GM19043 (cell line): ENCODE results near the gene GTF3C1.
"Not testable (repeated sequence)": the region's sequence is repeated elsewhere in the genome, so short reads cannot be mapped to it uniquely, and the experiment has no call there.

ENCODE experiments used
- ATAC-seq: cut with Tn5 transposase; IDR thresholded peaks from one replicate; pipeline ENCODE4 v1.9.1; 2021; ENCODE audit warnings: low read depth; ENCODE audit not compliant: unreplicated experiment

The GTF3C1 gene

DNA sequence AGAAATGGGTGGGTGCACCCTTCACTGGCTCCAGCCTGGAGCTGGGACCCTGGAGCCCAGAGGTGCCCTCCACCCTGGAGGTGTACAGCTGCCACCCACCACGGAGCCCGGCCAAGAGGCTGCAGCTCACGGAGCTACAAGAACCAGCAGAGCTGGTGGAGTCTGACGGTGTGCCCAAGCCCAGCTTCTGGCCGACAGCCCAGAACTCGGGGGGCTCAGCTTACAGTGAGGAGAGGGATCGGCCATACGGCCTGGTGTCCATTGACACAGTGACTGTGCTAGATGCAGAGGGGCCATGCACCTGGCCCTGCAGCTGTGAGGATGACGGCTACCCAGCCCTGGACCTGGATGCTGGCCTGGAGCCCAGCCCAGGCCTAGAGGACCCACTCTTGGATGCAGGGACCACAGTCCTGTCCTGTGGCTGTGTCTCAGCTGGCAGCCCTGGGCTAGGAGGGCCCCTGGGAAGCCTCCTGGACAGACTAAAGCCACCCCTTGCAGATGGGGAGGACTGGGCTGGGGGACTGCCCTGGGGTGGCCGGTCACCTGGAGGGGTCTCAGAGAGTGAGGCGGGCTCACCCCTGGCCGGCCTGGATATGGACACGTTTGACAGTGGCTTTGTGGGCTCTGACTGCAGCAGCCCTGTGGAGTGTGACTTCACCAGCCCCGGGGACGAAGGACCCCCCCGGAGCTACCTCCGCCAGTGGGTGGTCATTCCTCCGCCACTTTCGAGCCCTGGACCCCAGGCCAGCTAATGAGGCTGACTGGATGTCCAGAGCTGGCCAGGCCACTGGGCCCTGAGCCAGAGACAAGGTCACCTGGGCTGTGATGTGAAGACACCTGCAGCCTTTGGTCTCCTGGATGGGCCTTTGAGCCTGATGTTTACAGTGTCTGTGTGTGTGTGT lies 100.9 kb downstream of the GTF3C1 start:
- no peak for ATAC-seq

DNA sequence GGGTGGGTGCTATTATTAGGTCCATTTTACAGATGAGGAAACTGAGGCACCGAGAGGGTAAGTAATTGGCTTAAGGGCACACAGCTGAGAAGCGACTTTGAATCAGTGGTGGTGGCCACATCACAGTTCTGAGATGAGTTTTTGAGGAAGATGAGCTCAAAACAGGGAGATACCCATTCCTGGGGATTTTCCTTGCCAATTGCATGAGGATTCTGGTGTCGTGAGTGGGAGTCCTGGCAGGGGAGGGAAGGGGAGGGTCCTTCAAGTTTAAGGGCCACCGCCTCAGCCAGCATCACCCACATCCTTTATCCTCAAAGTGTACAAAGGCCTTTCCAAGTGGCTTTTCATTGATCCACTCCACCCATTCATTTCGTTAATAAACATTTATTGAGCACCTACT lies 102.4 kb downstream of the GTF3C1 start:
- ATAC-seq = no peak

DNA sequence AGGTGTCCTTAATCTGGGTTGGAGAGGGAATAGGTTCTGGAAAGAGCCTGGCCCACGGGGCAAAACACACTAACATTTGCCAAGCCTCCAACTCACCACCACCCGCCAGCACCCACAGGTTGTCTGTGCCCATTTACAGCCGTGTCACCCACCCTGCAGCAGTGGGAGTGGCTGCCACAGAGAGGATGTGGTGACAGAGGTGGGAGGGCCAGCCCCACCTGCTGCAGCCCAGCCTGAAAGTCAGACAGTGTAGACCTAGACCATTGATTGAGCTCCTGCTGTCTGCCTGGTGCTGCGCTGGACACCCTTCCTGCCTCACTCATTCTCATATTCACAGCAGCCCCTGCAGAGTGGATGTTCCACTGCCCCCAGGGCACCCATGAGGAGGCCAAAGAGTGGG lies 103.0 kb downstream of the GTF3C1 start:
- ATAC-seq = no peak

DNA sequence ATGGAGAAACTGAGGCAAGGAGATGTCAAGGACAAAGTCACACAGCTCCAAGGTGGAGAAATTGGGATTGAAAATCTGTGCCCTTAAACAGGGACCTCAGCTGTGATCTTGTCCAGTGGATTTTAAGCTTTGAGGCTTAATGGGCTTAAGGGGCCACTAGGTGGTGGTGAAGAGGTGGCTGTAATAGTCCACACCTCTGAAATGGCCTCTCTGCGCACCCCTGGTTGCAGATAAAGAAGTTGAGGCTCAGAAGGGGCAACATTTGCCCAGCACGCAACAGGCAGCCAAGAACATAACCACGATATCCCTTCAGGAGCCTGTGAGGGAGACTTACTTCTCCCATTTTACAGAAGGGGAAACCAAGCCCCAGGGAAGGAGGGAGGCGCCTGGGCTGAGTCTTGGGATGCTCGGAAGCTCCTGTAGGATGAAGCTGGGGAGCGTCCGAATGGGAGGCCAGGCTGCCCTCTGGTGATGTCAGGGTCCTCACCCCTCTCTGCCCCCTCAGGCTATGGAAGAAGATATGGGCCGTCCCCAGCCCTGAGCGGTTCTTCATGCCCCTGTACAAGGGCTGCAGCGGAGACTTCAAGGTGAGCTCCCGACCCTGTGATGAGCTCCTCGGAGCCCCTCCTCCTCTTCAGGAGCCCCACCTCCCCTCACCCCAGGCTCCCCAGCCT lies 104.1 kb downstream of the GTF3C1 start:
- ATAC-seq = no peak

DNA sequence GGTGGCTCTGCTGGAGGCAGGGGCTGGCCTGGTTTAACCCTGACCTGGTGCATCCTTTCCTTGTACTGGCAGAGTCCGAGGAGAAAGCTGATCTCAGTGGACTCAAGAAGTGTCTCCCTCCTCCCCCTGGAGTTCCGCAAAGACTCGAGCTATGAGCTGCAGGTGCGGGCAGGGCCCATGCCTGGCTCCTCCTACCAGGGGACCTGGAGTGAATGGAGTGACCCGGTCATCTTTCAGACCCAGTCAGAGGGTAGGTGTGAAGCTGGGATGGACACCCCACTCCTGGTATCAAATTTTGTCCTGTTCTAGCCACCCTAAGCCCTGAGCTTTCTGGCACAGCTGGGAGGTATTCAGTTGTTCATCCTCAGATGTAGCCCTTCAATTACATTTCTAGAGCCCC lies 105.2 kb downstream of the GTF3C1 start:
- no peak for ATAC-seq

DNA sequence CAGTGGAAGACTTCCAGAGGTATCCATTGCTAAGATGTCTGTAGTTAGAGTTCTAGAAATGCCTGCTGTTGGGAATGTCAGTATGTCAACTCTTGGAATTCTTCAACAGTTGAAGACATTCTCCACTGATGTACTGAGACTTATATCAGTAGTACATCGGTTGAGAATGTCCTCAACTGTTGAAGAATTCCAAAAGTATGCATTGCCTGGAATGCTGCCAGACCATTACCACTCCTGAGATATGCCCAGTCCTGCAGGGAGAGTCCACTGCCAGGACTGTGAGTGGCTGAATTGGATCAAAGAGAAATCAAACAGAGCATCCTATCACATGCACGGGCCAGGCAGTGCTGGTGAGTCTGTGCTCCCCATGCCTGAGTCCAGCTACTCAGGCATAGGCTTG lies 105.7 kb downstream of the GTF3C1 start:
- ATAC-seq = no peak

DNA sequence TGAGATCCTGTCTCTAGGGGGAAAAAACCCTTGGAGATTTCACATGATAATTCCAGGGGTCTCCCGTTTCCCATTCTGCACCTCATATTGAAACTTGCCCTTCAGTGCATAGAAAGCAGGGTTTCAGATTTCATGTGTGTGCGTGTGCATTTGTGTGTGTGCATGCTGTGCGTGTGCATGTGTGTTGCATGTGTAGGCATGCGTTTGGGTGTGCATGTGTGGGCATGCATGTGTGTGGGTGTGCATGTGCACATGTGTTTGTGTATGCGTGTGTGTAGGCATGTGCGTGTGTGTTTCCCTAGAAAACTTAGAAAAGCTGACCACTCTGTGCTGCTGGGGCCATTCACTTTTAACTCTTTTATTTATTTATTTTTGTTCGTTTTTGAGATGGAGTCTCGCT lies 107.7 kb downstream of the GTF3C1 start:
- ATAC-seq = no peak

DNA sequence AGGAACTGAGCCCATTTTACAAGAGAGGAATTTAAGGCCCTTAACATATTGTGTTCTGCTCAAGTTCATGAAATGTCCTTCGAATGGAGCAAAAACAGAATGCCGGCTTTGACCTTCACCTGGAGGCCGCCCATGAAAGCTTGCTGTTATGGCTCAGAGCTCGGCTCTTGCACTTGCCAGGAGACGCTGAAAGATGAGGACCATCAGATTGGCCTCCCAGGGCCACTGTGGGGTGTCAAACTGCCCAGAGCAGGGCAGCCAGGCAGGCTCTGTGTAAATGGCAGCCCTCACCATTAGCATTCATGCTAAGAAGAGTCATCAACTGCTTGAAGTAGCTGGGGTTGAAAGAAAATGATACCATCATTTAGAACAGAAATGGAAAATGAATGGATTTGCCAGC lies 108.4 kb downstream of the GTF3C1 start:
- no peak for ATAC-seq

DNA sequence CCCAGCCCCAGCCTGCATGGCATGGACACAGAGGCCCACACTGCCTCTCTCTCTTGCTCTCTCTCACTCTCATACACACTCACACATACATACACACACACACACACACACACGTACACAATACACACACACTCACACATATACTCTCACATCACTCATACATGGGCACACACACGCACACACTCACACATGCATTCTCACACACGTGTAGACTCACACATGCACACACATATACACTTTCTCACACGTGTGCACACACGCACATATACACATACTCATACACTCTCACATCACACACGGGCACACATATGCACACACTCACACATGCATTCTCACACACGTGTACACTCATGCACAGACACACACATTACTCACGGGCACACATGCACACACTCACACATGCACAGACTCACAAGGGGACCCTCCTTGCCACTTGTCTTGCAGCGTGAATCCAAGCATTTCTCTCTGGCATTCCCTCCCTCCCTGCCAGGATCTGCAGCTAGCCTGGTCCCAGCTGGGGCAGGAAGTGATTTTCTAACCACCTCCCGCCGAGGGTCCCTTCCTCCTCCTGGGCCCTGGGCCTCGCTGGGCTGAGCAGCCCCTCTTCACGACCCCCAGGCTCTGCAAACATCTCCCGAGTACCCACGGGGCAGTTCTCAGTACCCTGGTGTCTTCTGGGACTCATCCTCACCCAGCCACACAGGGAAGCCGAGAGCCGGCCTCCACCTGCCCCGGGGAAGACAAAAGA lies 110.3 kb downstream of the GTF3C1 start:
- ATAC-seq = no peak

DNA sequence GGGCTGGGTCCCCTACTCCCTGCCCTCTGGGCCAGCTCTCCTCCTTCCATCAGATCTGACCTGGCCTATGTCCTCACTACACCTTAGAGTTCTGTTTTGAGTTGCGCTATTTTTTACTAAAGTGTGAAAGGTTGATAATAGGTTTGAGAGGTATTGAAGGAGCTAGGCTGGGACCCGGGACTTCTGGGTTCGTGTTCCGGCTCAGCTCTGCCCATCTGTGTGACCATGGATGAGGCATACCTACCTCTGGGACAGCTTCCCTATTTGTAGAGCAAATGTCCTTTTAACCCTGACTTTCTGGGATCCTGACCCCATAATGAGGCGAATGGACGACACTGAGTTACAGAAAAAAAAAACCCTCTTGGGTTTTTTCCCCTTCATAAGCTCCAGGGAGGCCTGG lies 111.8 kb downstream of the GTF3C1 start:
- ATAC-seq = no peak

DNA sequence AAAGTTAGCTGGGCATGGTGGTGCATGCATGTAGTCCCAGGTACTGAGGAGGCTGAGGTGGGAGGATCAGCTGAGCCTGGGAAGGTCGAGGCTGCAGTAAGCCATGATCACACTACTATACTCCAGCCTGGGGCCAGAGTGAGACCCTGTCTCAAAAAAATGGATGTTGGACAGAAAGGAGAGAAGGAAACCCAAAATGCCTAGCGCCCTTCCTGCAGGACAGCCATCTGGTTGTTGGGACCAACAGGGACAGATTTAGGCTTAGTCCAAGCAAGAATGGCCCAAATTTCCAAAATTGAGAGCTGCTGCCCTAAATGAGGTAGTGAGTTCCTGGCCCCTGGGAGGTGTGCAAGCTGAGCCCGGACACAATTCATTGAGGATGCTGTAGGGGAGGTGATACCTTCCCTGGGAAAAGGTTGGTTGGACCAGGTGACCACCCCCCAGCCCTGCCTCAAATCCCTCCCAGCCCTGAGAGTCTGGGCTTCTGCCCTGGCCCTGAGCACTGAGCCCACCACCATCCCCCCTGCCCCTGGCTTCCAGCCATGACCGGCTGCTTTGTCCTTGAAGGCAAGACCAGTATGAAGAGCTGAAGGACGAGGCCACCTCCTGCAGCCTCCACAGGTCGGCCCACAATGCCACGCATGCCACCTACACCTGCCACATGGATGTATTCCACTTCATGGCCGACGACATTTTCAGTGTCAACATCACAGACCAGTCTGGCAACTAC lies 112.6 kb downstream of the GTF3C1 start:
- no peak for ATAC-seq

DNA sequence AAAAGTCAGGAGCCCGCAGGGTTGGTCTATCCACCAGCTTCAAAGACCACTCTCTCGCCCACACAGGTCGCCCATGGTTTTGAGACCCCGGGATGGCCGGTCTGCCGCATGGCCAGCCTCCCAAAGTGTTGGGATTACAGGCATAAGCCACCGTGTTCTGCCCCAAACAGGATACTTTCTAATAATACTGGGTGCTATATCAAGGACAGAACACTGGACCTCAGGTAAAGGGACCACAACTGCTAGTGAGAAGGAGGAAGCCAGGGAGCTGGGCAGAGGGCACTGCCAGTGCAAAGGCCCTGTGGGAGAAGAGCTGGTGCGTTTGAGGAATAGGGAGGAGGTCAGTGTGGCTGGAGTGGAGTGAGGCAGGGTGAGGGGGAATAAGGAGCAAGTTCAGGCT lies 113.6 kb downstream of the GTF3C1 start:
- ATAC-seq = no peak

DNA sequence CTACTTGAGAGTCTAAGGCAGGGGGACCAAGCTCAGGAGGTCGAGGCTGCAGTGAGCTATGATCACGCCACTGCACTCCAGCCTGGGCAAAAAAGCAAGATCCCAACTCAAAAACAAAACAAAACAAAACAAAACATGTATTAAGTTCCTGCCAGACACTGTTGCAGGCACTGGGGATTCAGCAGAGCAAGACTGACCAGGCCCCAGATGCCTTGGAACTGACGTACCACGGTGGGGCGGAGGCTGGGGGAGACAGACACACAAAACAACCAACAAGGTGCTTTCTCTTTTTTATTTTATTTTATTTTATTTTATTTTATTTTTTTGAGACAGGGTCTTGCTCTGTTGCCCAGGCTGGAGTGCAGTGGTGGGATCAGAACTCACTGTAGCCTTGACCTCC lies 114.6 kb downstream of the GTF3C1 start:
- not testable (repeated sequence) for ATAC-seq

DNA sequence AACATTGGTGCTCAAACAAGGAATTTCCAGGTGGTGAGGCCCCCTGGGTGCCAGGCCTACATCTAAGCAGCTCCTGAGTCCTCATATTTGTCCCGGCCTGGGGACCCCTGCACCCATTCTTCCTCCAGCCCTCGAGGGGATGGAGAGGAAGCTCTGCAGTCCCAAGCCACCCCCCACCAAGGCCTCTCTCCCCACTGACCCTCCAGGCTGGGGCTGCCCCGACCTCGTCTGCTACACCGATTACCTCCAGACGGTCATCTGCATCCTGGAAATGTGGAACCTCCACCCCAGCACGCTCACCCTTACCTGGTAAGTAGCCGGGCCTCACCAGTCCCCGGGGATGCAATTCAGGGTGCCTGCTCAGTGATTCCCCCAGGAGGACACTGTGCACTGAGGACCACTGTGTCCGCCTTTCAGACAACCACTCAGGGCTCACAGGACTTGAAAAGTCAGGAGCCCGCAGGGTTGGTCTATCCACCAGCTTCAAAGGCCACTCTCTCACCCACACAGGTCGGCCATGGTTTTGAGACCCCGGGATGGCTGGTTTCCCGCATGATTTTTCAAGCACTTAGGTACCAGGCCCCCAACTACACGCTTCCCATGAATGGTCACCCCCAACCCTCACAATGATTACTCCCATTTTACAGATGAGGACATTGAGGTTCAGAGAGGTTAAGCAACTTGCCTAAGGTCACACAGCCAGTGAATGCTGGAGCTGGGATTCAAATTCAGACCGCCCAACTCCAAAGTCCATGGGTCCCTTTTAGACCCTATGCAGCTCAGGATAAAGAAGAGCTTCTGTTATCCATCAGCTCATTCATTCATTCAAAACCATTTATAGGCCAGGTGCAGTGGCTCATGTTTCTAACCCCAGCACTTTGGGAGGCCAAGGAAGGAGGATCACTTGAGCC lies 115.3 kb downstream of the GTF3C1 start:
- ATAC-seq = no peak

DNA sequence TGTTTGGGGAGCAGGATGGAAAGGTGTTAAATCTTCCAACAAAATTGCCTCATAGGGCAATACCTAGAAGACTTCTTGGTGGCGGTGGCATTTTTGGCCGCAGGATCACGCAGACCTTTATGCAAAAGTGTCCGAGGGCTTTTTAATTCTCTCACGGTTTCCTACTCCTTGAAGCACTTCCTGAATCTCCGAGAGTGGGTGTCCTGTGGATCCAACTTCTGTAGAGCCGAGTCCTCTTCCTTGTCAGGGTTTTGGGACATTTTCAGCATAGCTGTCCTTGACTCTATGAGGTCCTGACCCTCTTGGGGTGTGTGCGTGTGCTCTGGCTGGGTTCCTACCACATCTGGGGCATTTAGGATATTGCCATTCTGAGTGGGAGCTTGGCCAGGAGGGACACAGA lies 116.1 kb downstream of the GTF3C1 start:
- no peak for ATAC-seq

DNA sequence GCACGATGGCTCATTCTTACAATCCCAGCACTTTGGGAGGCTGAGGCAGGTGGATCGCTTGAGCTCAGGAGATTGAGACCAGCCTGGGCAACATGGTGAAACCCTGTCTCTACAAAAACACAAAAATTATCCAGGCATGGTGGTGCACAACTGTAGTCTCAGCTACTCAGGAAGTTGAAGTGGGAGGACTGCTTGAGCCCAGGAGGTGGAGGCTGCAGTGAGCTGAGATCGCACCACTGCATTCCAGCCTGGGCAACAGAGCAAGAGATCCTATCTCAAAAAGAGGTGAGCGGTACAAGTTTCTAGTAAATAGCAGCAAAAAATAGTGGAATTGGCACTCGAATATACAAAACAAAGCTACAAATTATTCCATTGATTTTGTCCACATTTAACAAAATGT lies 116.5 kb downstream of the GTF3C1 start:
- not testable (repeated sequence) for ATAC-seq

DNA sequence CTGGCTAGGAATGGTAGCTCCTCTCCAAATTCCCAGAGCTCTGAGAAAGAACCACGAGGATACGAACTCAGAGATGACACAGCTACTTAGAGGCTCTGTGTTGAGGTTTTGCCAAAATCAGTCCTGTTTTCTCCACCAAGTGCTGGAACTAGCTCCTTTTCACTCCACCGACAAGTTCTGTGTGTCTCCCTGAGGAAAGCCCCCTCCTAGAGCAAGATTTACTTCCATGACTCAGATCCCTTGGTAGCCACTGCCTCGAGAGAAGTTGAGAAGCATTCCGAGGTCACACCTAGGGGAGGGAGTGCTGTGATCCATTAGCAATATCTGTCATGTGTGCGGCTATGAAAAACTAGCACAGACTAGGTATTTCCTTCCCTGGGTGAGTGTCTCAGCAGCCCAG lies 117.2 kb downstream of the GTF3C1 start:
- ATAC-seq = no peak

DNA sequence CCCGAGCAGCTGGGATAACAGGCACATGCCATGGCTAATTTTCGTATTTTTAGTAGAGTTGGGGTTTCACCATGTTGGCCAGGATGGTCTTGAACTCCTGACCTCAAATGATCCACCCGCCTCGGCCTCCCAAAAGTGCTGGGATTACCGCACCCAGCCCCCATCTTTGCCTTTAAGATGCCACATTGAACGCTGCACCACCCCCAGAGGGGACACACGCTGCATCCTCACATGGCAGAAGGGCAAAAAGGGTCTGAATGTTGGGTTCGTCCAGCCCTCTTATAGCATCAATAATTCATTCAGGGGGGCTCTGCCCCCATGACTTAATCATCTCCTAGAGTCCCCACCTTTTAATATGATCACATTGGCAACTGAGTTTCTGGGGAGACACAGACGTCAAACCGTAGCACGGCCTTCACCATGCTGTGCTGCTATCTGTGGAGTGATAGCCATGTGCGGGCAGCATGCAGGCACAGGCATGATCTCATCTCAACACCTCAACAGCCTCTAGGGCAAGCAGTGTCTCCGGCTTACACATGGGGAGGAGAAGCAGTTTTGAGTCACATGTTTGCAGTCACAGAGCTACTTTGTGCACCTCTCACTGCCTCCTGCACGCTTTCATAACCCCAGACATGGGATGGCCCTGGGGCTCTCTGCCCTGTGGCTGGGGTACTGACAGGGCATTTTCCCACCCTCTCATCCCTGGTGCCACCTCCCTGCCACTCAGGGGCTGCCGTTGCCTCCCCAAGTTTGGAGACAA lies 117.8 kb downstream of the GTF3C1 start:
- ATAC-seq = no peak

DNA sequence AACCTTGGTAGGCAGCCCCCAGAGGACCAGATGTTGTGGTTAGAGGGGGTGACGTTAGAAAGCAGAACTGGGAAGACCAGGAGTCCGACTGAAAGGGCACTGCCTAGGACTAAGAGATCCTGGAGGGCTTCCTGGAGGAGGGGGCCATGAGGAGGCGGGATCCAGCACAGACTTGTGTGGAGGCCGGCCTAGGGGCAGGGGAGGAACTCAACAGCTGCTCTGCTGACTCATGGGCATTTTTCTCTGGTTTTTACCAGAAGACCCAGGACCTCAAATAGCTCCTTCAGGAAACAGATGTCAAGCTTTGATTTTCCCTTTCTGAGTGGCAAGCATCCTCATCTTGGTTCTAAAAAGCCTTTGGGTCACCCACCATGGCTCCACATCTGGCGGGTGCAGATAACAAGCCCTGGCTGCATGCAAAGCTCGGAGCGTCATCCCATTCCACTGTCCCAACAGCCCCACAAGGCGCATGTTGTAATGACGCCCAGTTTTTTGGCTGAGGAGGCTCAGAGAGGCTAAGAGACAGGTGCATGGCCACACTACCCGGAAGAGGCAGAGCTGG lies 118.7 kb downstream of the GTF3C1 start:
- ATAC-seq = no peak
